ENCODE measurements around the gene CTIF.

The CTIF gene

DNA sequence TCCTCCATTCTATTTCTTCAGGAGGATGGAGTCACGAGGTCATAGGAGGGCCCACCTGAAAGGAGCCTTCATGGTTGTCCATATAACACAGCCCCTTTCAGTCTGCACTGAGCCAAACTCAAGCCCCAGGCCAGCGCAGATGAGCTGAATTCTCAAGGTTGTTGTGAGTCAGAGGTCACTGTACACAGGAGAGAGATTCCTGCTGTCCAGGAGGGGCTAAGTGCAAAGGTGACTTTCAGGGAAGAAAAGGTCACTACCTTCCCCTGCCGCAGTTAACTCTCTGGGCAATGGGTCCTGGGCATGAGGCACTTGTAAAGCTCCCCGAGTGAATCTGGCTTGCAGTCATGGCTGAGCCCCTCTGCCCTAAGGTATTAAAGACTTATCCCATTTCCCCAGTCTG lies 150.7 kb downstream of the CTIF start:
- DNase-seq = no peak

DNA sequence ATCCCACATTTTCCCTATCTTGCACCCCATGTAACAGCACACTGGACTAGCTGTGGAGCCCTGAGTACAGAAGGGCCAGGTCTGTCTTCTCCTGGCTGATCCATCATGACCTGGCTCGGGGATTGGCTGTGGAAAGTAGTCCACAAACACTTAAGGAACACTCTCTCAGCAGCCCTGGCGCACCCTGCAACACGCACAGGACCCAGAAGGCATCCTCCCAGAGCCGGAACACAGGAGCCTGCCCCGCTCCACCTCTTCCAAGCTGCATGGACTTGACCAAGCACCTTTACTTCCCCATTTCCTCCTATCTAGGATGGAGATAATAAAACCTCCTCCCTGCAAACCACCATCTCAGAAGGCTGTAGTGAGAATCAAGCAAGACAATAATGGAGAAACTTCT lies 151.7 kb downstream of the CTIF start:
- DNase-seq = no peak

DNA sequence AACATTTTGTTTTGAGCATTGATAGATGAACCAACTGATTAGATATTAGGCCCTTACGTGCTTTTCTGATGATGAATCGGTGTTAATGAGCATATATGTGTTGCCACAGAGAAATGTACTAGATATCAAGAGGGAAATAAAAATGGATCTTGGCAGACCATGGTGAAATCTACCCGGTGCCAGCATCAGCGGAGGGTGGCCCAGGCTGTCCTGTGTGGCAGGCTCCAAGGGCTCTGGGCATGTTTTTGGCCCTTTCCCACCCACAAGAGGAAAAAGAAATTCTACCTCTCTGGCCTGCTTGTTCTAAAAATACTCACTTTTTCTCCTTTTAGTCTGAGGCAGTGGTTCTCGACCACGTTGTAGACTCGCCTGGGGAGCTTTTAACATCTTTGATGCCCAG lies 154.2 kb downstream of the CTIF start:
- no peak for DNase-seq

DNA sequence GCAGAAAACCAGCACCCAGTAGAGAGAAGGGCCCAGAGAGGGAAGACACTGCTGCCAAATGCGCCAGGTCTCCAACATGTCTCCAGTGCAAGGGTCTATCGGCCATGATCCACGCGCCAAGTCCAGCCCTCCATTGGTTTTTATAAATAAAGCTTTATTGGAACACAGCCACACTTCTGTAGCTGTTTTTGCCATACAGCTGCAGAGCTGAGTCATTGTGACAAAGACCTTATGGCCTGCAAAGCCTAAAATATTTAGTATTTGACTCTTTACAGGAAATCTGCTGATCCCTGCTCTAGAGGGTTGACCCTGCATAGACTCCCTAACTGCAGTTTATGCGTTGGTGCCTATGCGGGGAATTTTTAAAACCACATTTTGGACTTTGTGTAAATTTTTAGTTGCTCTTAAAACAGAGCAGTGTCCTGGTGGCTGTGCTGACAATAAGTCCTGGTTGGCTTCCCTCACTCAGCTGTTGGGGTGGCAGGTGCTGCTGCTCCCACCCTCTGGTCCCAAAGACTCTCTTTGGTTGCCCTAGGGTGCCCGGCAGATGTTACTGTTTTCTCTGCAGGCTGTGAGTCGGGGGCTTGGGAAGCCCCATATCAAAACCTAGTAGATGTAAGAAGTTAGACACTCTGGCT lies 154.9 kb downstream of the CTIF start:
- DNase-seq = no peak

DNA sequence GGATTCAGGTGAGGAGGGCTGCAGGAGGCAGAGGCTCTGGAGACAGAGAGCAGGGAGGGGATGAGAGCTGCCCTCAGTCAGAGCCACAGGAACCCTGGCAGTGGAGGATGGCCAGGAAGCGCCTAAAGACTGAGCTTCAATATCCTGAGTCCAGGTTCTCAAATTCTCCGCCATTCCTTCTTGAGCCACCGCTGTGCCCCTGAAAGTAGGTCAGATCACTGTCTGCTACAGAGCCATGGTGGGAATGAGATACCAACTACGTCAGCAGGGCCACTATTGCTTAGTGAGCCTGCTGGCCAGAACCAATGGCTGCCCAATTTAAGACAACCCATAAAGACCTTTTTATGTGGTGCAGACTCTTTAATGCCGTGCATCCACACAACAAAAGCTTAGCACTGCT lies 155.5 kb downstream of the CTIF start:
- DNase-seq = no peak

DNA sequence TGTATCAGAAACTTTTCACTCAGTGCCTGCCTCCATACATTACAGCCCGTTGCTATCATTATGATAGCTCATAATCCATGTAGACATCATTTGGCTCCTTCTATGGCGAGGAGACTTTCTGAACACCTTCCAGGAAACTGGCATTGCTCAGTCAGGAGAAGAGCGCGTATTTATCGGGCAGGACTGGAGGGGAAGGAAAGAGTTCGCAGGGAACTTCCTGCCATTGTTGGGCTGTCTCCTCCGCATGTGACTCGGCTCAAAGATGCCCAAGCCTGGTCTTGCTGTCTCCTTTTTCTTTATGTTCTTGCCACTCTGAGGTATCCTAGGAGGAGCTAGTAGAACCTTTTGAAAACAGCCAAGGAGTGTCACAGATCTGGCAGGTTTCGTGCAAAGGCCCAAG lies 156.8 kb downstream of the CTIF start:
- DNase-seq = no peak

DNA sequence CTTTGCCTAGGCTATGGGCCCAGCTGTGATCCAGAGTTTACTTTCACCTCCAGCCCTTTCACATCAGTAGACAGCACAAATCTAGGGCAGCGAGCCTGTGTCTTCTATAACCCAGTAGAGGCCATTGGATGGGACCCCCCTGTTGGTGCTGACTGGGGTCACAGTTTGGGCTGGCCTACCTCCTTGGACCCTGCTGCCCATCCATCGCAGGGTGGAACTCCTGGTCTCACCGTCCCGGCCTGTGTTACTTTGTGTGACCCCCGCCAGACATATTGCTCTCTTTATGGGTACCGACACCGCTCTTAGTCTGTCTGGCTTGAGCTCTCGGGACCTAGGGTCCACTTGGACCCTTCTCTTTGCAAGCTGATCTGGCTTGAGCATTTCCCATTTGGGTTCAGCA lies 157.4 kb downstream of the CTIF start:
- no peak for DNase-seq

DNA sequence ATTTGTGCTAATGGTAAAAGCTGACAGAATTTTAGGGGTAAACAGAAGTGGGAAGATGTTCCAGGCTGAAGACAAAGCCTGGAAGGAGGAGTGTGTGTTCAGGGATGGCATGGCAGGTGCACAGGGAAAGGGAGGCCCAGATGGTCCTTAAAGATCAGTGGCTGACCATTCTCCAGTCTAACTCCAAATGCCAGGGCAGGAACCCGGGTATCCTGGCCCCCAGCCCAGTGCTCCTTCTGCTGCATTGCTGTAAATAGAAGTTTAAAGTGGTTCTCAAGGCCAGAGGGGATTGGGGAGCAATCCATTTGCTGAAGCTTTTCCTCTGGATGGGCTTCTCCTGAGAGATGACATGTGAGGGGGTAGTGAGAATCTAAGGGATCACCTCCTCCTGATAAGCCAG lies 158.6 kb downstream of the CTIF start:
- no peak for DNase-seq

DNA sequence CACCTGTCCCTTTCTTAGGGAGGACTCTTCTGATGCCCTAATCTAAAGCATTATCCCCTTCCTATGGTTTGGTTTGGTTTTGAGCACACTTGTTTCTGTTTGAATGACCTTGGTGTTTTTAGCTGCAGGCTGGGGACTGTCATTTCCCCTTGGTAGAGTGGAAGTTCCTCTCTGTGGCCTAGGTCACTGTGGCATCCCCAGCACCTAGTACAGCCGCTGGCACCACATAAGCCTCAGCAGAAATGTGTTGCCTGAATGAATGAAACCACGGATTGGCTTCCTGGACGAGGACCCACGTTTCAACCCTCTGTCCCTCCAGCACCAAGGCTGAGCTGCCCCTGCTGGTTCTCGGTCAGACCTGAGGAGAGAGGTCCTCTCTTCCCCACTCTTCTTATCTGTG lies 159.9 kb downstream of the CTIF start:
- DNase-seq = peak; percentile 24 to 30

DNA sequence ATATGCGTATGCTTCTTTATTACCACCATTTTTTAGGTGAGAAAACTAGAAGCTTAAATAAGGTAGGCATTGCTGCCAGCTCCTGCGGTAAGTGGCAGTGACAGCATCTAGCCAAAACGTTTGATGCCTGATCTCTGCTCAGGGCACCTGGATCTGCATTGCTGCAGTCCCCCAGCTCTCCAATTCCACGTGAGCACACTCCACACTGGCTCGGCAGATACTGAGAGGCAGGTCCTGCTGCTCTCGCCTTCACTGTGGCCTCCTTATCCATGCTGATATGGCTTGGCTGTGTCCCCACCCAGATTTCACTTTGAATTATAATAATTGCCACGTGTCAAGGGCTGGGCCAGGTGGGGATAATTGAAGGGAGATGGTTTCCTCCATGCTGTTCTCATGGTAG lies 160.9 kb downstream of the CTIF start:
- no peak for DNase-seq

DNA sequence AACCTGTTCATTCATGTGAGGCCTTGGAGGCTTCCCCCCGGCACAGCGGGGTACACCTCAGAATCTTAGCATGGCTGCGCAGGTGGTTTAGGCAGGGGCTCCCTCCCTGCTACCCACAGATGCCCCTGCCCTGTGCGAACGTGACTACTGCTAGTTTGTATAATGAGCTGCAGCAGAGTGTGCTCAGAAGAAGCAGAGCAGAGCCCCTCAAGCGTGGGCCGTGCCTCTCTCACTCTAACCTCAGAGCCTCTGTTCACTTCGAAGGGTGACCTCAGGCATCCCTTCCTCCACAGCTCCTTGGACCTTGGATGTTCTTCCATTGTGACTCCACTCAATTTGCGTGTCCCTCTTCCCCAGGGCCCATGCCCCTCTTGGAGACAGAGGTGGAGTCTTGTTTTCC lies 161.6 kb downstream of the CTIF start:
- DNase-seq = no peak

DNA sequence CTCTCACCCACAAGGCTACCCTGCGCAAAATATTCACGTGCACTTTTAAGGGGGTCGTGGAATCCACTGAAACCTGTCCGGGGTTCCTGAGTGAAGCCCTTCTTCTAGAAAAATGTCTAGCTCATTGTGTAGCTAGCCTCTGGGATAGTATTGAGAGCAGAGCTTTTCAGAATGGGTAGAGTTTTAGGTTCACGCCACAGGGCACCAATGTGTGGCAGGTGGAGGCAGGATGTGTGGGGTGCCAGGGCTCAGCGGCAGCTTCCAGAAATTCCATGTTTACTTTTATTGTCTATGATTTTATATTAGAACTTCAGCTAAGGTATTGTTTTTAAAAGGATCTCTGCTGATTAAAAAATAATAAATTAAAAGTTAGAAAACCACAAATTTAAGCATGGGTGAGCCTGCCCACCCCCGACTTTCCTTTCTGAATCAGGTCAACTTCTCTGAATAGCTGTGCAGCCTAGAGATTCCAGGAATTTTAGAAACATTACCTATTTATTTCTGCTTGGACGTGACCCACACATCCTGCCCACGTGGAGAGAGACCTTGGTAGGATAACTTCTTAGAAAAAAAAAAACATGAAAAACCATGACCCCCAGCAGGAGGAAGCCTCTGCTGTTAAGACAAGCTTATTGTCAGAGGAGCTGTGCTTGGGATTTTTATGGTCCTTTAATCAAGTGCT lies 163.7 kb downstream of the CTIF start:
- no peak for DNase-seq

DNA sequence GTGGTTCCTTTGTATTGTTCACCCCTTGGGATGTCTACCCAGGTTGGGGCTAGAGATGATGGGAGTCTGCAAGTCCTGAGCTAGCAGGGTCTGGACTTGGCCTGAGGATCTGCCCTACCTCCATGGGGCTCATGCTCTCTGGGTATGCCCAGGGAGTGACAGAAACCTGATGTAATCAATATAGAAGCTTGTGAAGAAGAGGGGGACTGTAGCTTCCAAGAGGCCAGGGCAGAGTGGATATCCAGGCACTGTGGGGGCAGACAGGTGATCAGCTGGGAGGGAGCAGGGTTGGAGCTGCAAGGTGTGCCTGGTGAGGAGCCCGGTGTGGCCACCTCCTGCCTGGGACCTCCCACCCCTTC lies 164.2 kb downstream of the CTIF start:
- DNase-seq = no peak

DNA sequence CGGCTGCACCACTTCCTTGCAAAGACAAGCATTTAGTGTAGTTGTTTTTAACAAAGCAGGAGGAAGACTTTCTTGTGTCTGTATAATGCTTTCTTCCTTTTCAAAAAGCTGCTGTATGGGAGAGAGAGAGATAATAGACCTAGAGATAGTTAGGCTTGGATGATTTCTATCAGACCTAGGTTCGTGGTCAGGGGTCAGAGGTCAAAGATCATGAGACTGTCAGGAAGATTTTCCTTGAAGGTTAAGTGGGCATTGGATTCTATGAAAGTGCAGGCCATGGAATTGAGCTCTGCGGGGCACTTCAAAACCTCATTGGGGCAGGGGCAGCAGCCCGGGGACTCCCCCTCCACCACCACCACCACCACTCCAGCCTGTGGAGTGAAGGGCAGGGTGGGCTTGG lies 164.6 kb downstream of the CTIF start:
- DNase-seq = no peak

DNA sequence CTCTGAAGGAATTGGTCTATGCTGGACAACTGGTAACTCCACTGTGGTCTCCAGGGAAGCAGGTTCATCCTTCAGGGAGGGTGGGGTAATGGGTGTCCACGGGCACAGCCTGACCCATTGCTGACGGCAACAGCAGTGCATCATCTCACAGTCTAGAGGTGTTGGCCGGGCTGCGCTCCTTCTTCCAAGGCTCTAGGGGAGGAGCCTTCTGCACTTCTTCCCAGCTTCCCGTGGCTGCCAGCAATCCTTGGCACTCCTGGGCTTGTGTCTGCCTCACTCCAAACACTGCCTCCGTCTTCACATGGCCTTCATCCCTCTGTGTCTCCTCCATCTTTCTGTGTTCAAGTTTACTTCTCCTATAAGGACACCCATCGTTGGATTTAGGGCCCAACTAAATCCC lies 166.2 kb downstream of the CTIF start:
- no peak for DNase-seq

DNA sequence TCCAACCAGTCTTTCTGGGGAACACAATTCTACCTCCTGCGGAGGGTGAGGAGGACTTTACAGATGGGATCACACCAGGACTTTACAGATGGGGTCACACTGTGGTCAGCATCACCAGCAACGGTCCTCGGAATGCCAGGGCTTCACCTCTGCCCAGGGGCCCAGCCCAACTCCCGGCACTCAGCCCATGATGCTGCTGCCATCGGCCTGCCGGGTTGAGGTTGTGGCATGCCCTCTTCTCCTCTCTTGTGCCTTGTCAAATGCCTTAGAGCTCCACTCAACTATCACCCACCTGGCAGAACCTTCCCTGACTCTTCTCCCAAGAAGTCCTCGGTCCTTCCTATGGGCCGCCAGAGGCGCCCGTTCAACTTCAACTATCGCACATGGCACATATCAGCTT lies 166.7 kb downstream of the CTIF start:
- DNase-seq = no peak

DNA sequence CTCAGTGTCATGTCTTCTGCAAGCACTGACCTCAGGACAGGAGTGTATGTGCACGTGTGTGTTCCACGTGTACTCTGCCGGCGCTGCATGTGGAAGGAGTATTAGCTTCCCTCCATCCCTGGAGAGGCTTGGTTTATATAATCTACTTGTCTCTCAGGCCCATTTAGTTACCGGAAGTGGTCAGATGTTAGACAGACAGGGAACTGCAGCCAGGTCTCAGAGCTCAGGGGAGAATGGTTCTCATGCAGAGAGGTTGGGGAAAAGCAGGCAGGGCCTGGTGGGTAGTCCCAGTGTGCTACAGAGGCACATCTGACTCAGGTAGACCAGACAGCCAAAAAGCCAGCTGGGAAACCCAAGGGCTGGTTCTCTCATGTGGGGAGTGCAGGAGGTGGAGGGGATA lies 167.9 kb downstream of the CTIF start:
- DNase-seq = no peak

DNA sequence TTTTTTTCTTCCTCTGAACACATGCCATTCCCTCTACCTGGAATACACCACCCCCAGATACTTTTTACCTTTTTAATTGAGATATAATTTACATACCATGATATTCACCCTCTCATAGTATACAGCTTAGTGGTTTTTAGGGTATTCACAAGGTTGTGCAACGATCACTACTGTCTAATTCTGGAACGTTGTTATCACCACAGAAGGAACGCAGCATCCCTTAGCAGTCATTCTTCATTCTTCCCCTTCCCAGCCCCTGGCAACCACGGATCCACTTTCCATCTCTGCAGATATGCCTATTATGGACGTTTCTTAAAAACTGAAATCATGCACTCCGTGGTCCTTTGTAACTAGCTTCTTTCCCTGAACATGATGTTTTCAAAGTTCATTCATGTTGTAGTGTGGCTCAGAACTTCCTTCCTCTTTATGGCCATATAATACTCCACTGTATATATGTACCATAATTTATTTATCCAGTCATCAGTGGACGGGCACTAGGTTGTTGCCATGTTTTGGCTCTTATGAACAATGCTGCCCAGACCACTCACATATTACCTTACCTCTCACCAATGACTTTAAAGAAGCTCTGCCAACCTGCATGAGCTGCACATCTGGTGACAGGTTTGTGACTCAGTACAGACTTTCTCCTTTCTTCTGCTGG lies 168.9 kb downstream of the CTIF start:
- no peak for DNase-seq

DNA sequence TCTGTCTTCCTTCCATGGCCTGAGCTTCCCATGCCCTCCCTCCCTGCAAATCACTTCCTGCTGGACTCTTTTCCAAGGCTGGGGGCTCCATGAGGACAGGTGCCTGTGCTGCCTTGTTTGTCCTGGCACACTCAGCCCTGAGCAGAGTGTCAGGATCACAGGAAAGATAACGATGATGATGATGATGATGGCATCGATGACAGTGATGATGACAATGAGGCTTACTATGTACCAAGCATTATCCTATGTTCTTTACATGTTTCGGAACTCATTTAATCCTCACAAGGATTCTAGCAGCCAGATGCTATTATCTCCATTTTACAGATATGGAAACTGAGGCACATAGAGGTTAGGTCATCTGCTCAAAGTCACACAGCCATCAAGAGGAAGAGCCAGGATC lies 170.0 kb downstream of the CTIF start:
- DNase-seq = no peak

DNA sequence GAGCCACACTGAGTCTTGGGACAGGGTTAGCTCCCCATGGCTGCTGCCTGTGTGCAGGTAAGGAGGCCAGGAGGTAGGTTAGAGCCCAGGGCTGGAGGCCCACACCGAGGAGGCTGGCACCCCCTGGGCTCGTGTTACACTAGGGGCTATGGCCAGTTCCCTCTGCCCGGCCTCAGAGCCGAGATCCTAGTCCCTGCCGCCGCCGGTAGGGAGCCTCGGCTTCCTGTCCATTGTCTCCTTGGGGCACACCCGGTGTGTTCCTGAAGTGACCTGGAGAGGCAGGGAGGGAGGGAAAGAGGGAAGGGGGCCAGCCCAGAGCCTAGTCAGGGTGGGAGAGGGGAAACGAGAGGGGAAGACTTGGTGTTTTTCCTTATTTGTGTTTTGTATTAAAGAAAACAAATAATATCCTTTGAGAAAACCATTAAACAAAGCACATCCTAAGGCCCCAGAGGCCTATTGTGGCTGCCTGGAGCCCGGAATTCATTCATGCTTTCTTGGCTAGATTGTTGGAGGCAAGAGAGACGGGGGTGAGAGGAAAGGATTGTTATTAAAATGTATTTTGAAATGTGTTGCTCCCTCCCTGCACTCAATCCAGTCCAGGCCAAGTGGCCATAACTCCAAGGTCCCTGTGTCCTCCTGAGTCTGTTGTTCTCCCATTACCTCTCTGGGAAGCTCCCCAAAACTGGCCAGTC lies 170.7 kb downstream of the CTIF start:
- DNase-seq = no peak

DNA sequence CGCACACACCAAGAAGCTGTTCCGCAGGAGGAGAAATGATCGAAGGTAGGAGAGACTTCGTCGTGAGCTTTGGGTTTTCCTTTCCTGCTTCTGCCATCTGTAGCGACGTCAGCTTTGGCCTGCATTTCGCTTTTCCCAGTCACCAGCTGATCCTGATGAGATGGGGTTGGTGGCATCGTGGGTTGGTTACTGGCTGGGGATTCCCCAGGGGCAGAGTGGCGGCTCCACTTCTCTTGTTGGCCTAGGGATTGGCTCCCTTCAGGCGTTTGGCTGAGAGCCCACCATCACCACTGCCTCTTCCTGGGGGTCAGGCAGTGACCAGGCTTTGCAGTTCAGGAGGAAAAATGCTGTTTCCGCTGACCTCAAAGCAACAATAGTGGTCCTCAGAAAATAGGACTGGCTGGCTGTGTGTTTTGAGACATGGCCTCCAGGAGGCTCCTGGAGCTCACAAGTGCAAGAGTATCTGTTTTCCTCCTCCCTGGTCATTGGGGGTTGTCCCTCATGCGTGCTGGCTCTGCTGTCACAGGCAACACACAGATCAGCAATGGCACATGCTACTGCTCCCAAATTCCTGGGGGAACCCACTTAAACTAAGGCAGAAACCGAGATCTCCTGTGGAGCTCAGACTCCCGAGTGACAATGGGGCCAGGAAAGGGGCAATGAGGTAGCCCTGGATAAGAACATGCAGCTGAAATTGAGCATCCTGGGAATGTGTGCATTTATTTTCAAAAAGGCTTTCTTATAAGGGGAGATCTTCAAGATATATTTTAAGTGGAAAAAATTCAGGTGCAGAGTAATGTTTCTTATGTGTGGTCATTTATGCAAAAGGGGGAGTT lies 173.0 kb downstream of the CTIF start:
- DNase-seq = peak; percentile 30 to 42

DNA sequence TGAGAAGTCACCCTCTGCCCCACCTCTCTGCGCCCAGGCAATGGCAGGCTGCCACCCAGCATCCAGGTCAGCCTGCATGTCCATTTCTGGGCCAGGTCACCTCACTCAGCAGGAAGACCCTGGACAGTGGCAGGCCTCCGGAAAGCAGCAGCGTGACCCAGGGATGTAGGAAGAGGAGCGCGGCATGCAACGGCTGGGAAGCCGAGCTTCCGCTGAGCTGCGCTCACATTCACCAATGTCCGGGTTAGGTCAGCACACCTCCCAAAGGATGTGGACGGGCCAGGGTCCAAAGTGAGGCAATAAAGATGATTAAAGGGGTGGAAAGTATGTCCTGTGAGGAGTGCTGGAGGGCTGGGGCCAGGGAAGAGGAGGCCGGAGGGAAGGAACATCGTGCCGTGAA lies 174.5 kb downstream of the CTIF start:
- no peak for DNase-seq

DNA sequence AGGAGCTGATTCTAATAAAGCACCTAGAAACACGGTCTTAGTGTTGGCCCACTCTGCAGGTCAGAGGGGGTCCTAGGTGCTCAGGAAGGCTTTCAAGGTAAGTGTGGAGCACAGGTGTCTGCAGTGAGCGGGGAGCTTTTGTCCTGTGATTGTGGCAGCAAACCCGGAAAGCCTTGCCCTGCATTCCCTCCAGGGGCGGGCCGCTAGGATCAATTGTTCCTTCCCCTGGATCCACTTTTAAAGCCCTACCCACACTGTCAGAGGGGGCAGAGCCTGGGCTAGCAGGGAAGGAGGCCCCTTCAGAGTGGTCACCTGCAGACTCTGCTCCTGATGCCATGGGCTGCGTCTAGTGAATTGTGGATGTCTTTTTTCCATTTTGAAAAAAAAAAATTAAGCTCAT lies 176.0 kb downstream of the CTIF start:
- DNase-seq = no peak

Data from Kasumi-1 (cell line).